ENCODE results near the gene TMEM117.

GRCh38 chr12:43951286-43951685 is 115.4 kb downstream of the TMEM117 start:
- no peak for TF ChIP-seq CTCF (conservative IDR thresholded peaks at IDR 0.05 in 1 of 2, IDR thresholded peaks at IDR 0.05 in 1 of 2; ENCODE audit: extremely low read depth in 1 of 2, insufficient read depth in 1 of 2, low read depth in 1 of 2, low read length in 2 of 2)
- no peak for TF ChIP-seq EZH2 (IDR thresholded peaks at IDR 0.05; ENCODE audit: borderline replicate concordance, low read length)

Measured in mammary epithelial cell (primary cell).